OCI-M2 (cell line): ENCODE measurements around the gene PPP2R2C.

Experiments
- DNase-seq: peaks from one replicate; lab custom pipeline; 2025; ENCODE audit not compliant: unreplicated experiment; lab: John Stamatoyannopoulos, UW

PPP2R2C gene

GRCh38 chr4:6404611-6405396, 67.6 kb downstream of the PPP2R2C start:
- DNase-seq = no peak

GRCh38 chr4:6403400-6403685, 69.1 kb downstream of the PPP2R2C start:
- DNase-seq = no peak

- DNase-seq = no peak
Observed at GRCh38 chr4:6402566-6403399, 69.6 kb downstream of the PPP2R2C start.

DNA sequence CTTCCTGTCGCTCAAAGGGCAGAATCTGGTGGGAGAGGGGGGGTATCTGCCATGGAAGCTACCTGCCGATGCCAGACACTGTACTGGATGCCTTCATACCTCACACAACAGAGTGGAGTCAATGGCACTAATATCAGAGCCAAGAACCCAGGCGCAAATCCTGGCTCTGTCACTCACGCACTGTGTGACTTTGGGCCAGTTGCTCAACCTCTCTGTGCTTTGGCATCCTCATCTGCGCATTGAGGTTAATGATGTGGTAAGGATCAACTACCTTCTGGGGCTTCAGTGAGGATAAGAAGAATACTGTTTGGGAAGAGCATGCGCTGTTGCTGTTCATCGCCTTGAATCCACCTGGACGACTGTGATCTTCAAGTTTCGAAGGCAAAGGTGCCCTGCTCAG, 70.6 kb downstream of the PPP2R2C start:
- no peak for DNase-seq

DNA sequence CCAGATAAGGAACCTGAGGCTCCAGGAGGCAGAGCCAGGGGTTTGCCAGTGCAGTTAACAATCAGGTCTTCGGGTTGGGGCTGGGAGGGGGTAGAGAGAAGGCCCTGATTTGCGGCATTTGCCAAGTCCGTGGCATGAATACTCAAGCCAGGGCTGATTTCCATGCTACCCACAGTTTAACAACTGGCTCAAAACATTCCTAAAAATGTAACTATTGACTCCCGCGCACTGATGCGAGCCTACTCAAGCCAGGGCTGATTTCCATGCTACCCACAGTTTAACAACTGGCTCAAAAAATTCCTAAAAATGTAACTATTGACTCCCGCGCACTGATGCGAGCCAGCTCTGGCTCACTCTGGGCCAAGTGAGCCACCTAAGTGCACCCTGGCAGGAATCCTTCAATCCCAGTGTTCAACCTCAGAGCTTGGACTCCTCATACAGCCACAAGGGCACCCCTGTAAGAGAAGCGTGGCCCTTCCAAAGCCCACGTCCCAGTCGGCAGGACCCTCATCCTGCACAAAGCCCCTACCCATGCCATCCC, 75.6 kb downstream of the PPP2R2C start:
- no peak for DNase-seq

DNA sequence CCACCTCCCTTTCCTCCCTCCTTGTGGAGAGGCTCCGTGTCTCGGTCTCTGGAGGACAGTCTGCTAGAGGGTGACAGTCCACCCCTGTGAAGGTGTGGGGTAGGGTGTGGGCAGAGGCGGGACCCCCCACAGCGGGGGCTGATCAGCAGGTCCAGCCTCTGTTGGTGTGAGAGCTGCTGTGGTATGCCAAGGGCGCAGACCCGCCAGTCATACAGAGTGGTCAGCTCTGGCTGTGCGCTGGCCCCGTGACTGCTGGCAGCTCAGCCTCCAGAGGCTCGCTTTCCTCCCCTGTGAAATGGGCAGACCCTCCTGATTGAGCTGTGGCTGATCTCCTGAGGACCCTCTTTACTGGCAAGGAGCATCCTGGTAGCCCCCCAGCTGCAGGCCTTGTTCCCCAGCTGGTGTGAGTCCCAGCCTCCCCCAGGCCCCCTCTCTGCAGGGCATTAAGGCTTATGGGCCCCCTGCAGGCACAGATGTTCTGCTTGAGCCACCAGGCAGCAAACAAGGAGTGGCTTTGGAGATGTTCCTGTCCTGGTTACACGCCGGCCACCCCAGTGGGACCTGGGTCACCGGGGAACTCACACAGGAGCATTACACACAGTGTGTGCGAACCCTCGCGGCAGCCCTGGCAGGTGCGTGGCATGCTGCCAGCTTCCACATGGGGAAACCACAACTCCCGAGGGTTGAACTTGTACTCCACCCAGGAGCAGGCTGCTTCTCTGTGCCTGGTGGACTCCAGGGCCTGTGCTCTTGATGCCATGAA, 76.8 kb downstream of the PPP2R2C start:
- no peak for DNase-seq

GRCh38 chr4:6394671-6395081, 77.7 kb downstream of the PPP2R2C start:
- DNase-seq = no peak

DNA sequence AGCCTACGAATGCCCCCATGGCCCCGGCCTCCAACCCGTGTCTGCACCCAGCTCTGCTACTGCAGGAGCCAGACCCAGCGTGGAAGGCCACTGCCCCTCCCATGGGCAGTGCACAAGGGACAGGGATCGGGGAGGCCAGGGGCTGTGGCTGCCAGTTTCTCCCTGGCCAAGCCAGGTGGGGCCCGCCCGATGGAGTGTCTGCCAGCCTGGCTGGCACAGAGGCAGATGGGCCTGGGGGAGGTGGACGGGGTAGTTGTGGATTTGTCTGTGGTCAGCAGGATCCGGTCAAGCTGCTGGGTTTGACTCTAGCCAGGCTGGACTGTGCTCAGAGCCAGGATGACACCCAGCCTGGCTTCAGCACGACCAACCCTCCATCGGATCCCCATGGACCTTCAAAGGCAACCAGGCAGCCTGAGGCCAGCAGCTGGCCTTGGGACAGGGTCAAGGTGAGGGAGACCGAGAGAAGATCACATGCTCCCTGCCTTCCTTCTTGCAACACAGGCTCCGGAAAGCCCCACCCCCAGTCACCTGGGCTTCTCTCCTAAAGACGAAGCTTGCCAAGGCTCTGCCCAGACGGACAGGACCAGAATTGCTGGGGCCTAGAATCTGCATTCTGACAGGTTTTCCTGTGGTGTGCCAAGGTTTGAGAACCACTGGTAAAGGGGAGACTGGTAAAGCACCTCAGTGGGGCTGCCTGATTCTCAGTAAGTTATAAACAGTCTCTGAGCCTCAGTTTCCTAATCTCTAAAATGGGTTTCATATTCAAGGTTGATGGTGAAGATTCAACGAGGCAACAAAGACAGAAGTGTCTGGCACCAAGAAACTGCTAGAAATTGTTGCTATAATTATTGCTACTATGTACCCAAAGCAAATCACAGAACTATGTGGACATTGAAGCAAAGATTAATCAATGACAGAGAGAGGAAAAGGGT, 78.6 kb downstream of the PPP2R2C start:
- DNase-seq = no peak

- no peak for DNase-seq
Observed at GRCh38 chr4:6393066-6393465, 79.3 kb downstream of the PPP2R2C start.

DNA sequence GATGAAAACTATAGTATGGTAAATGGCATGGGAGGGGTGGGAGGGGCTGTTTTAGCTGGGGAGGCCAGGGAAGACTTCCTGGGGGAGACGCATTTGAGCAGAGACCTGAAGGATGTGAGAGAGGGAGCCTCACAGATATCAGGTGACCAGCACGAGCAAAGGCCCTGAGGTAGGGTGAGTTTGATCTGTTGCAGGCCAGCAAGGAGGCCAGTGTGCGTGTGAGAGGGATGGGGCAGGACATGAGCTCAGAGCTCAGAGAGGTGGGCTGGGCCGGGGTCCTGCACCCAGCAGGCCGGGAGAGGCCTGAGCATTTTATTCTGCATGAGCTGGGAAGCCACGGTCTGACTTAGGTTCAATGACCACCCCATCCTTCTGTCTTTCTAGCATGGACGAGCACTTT, 80.0 kb downstream of the PPP2R2C start:
- no peak for DNase-seq

DNA sequence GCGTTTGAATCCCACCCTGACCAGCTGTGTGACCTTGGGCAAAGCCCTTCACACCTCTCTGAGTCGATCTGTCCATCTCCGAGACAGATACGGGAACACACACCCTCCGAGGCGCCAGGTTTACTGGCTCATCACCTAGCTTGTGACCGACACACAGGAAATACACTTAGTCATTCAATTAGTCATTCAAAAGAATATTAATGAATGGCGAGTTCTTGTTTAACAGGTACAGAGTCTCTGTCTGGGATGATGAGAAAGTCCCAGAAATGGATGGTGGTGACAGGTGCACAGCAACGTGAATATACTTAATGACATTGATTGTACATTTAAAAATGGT, 80.6 kb downstream of the PPP2R2C start:
- DNase-seq = no peak

DNA sequence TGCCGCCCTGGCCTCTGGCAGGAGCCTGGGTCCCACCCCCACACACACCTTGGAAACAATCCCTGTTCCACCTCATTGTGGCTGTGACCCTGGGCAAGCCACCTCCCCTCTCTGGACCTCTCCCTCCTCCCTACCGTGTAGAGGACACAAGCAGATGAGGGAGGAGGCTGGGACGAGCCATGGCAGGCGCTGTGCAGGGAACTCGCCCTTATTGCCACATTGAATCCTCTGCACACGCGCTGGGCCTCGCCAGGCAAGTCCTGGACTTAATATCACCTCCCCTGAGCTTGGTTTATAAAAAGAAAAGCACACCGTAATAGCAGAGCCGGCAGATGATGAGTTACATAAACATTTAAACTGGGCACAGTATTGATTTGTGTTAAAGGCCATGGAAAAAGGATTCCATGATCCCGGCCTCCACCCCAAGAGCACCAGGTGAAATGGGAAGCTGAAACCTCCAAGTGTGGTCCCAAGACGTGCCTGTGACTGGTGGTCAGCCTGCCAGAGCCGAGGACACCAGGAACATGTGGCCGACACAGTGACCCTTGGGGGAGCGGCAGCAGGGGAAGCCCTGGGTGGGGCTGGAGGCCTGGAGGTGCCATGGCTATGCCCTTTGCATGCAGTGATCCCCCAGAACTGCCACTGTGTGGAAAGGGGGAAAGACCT, 81.1 kb downstream of the PPP2R2C start:
- no peak for DNase-seq

- DNase-seq = no peak
Observed at GRCh38 chr4:6390356-6390755, 82.1 kb downstream of the PPP2R2C start.

GRCh38 chr4:6389142-6389825, 83.1 kb downstream of the PPP2R2C start:
- no peak for DNase-seq

DNA sequence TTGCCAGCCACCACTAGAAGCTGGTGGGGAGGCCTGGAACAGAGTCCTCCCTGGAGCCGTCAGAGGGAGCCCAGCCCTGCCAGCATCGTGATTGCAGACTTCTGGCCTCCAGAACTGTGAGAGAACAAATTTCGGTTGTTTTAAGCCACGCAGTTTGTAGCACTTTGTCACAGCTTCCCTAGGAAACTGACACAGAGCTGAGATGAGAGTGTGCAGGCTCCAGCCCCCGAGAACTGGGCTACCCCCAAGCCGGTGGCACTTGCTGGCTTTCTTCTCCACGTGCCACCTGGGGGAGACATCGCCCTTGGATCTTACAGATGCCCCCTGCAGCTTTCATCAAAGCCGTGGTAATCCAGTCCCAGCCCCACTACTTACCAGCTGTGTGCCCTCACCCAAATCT, 83.7 kb downstream of the PPP2R2C start:
- DNase-seq = no peak

- DNase-seq = no peak
Observed at GRCh38 chr4:6387946-6388345, 84.5 kb downstream of the PPP2R2C start.

- no peak for DNase-seq
Observed at GRCh38 chr4:6386091-6386490, 86.3 kb downstream of the PPP2R2C start.

GRCh38 chr4:6385288-6385687, 87.1 kb downstream of the PPP2R2C start:
- DNase-seq = no peak

DNA sequence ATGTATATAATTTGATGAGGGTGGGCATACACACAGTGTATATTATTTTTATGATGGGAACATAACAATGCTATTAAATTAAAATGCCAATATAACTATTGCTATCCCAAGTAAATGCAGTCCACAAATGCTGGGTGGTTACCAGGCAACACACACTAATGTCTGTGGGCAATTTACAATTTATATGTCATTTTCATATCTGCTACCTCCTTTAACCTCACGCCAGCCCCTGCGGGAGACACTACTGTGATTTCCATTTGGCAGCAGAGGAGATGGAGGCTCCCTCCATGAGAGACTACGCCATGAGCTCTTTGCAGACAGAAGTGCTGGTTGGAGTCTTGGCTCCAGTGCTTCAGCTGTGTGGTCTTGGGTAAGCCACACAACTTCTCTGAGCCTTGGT, 87.9 kb downstream of the PPP2R2C start:
- DNase-seq = no peak

DNA sequence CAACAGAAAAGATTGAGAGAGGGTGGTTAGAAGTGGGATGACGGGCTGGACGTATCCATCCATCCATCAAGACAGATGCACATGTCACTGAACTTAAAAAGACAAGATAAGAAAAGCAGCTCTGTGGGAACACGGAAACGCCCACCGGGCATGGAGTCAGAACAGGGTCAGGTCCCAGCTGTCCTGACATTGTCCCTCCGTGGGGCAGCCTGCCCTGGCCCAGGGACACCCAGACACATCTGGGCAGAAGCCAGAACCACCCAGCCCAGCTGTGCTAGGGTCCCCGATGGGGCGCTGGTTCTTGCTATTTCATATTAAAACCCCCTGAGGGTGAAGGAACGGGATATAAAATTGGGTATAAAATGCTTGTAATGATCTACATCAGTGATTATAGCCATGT, 88.5 kb downstream of the PPP2R2C start:
- DNase-seq = no peak
